IPS DF 6.9 (cell line): ENCODE measurements around the gene DIP2C.
"Not testable (repeated sequence)": the region's sequence is repeated elsewhere in the genome, so short reads cannot be mapped to it uniquely, and the experiment has no call there.

ENCODE experiments used
- DNase-seq: peaks from one replicate; pipeline ENCODE4 v3.0.0-alpha.2; 2013; ENCODE audit warnings: low read depth, low spot score
- H3K27ac ChIP-seq: one replicate; pipeline ENCODE4 v1.5.1; 2013; ENCODE audit warnings: low read length, control low read depth
- H3K27me3 ChIP-seq: 2 replicates; pipeline ENCODE4 v1.6.1; 2013; ENCODE audit warnings: mild to moderate bottlenecking, low read length; ENCODE audit not compliant: control insufficient read depth, insufficient read depth
- H3K36me3 ChIP-seq: 2 replicates; pipeline ENCODE4 v1.6.1; 2013; ENCODE audit warnings: low read length; ENCODE audit not compliant: control insufficient read depth, insufficient read depth
- H3K4me1 ChIP-seq: 2 replicates; pipeline ENCODE4 v1.6.1; 2013; ENCODE audit warnings: low read length; ENCODE audit not compliant: control insufficient read depth, insufficient read depth
- H3K4me3 ChIP-seq: 2 replicates; pipeline ENCODE4 v1.5.1; 2013; ENCODE audit warnings: mild to moderate bottlenecking, low read length
- H3K9me3 ChIP-seq: 2 replicates; pipeline ENCODE4 v1.6.1; 2013; ENCODE audit warnings: low read length, inconsistent platforms; ENCODE audit not compliant: control insufficient read depth, insufficient read depth
- WGBS: extraction: QIAGEN DNeasy Blood & Tissue Kit; methylation state at CpG from one replicate; pipeline ENCODE4 v1.1.7; 2013; ENCODE audit warnings: mixed read lengths, missing lambda C conversion rate; ENCODE audit not compliant: insufficient read length, insufficient coverage; 5-methylcytosine and 5-hydroxymethylcytosine counted together

Gene DIP2C

GRCh38 chr10:357201-357950 lies 332.1 kb downstream of the DIP2C start:
- WGBS: no CpG with 5 or more reads among the region's 40 CpGs
- H3K27ac ChIP-seq: no peak overlapping the region
- no peak for DNase-seq
- no peaks in the 10 kb centered on the region; the same call in 1 of the 2 replicates for H3K4me1 ChIP-seq
- no peaks in the 10 kb centered on the region for H3K27me3 ChIP-seq
- H3K4me3 ChIP-seq: no peak overlapping the region
- H3K36me3 ChIP-seq: no peaks in the 10 kb centered on the region
- no peaks in the 10 kb centered on the region for H3K9me3 ChIP-seq

DNA sequence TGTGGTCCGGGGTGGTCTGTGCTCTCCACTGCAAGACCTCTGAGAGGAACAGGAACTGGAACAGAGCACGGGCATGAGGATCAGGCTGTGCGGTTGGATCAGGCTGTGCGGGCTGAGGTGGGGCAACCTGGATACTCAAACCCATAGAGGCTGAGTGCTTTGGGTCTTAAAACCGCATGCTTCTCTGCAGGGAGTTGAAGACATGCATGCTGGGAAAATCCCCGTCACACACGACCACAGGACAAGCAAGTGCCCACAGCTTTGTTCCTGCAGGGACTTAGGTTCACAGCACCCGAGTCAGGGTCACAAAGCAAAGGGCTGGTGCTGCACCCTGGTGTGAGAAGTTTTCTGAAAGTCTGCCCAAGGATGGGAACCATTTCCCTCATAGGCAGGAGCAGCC lies 333.0 kb downstream of the DIP2C start:
- Histone ChIP-seq H3K36me3 (no peaks in the 10 kb centered on the region), H3K4me1 (no peaks in the 10 kb centered on the region; the same call in 1 of the 2 replicates), H3K4me3 (no peak overlapping the region), H3K27me3 (no peaks in the 10 kb centered on the region), H3K27ac (no peak overlapping the region), H3K9me3 (no peaks in the 10 kb centered on the region)
- no CpG with 5 or more reads among the region's 8 CpGs for WGBS
- no peak for DNase-seq

DNA sequence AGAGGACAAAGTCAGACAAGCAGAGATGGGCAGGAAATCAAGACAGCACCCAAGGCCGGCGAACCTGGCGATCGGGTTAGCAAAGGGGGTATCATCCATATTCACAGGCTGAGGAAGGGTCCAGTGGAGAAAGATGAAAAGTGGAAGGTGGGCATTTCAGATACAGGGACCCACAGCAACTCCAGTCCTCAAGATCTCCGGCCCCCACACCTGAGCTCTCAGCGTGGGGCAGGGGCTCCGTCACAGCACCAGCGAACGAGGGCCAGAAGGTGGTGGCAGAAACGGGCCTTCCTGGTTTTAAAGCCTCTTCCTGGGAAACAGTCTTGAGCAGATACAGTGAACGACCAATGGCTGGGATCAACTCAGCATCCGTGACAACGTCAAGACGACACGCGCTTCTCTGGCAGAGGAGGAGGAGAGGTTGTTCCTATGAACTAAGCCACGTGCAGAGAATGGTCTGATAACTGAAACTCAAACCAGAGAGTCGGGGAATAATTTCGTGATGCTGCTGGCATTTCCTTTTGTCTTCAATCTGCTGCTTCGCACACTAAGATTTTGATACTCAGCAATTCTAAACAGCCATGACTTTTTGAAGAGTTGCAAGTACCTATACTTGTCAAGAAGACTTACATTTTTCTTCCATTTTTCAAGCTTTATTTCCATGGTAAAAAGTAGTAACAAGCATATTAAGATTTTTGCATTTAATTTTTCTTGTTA lies 334.4 kb downstream of the DIP2C start:
- WGBS: no CpG with 5 or more reads among the region's 20 CpGs
- no peaks in the 10 kb centered on the region; the same call in 1 of the 2 replicates for H3K36me3 ChIP-seq
- H3K4me1 ChIP-seq: no peaks in the 10 kb centered on the region; the same call in 1 of the 2 replicates
- no peak overlapping the region for H3K4me3 ChIP-seq
- H3K9me3 ChIP-seq: no peaks in the 10 kb centered on the region
- no peak overlapping the region for H3K27ac ChIP-seq
- no peak for DNase-seq
- H3K27me3 ChIP-seq: no peaks in the 10 kb centered on the region

- DNase-seq: no peak
- Histone ChIP-seq H3K27me3 (no peaks in the 10 kb centered on the region), H3K4me1 (no peaks in the 10 kb centered on the region), H3K36me3 (peaks cover 3% of the 10 kb centered on the region; the same call in 1 of the 2 replicates), H3K4me3 (no peak overlapping the region), H3K27ac (no peak overlapping the region), H3K9me3 (no peaks in the 10 kb centered on the region)
- WGBS: no CpG with 5 or more reads among the region's 21 CpGs
These were observed 336.8 kb downstream of the DIP2C start for GRCh38 chr10:352476-353235.

GRCh38 chr10:351770-352334 lies 337.6 kb downstream of the DIP2C start:
- Histone ChIP-seq H3K36me3 (peaks cover 3% of the 10 kb centered on the region; the same call in 1 of the 2 replicates), H3K27ac (no peak overlapping the region), H3K4me1 (no peaks in the 10 kb centered on the region), H3K9me3 (no peaks in the 10 kb centered on the region), H3K4me3 (no peak overlapping the region), H3K27me3 (no peaks in the 10 kb centered on the region)
- WGBS: no CpG with 5 or more reads among the region's 13 CpGs
- no peak for DNase-seq

GRCh38 chr10:350981-351501 lies 338.4 kb downstream of the DIP2C start:
- H3K27me3 ChIP-seq: no peaks in the 10 kb centered on the region
- no peak for DNase-seq
- WGBS: no CpG with 5 or more reads among the region's 35 CpGs
- no peak overlapping the region for H3K27ac ChIP-seq
- no peak overlapping the region for H3K4me3 ChIP-seq
- H3K36me3 ChIP-seq: peaks cover 3% of the 10 kb centered on the region; the same call in 1 of the 2 replicates
- H3K4me1 ChIP-seq: no peaks in the 10 kb centered on the region
- no peaks in the 10 kb centered on the region for H3K9me3 ChIP-seq

GRCh38 chr10:349081-349480 lies 340.4 kb downstream of the DIP2C start:
- Histone ChIP-seq H3K36me3 (peaks cover 3% of the 10 kb centered on the region; the same call in 1 of the 2 replicates), H3K27me3 (no peaks in the 10 kb centered on the region), H3K4me1 (no peaks in the 10 kb centered on the region), H3K4me3 (no peak overlapping the region), H3K27ac (no peak overlapping the region), H3K9me3 (no peaks in the 10 kb centered on the region)
- WGBS: no CpG with 5 or more reads among the region's 24 CpGs
- no peak for DNase-seq

DNA sequence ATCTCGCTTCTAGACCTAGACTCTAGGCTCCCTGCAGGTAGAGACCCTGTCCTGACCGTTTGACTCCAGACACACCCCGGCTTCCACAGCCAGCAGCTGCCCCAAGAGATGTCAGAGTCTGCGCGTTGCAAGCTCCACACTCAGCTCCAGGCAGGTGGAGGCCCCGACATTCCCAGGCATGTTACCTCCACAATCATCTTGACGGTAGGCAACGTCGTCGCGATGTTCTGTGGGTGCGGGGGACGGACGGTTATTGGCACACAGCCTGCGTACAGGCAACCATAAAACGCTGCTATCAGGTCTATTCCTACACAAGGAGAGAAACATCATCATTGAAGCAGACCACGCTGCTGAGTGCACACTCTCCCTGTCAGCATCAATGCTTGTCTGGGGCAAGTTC lies 341.0 kb downstream of the DIP2C start:
- Histone ChIP-seq H3K27me3 (no peaks in the 10 kb centered on the region), H3K4me1 (no peaks in the 10 kb centered on the region), H3K36me3 (peaks cover 3% of the 10 kb centered on the region; the same call in 1 of the 2 replicates), H3K4me3 (no peak overlapping the region), H3K9me3 (no peaks in the 10 kb centered on the region), H3K27ac (no peak overlapping the region)
- no CpG with 5 or more reads among the region's 17 CpGs for WGBS
- DNase-seq: no peak

GRCh38 chr10:347774-348173 lies 341.7 kb downstream of the DIP2C start:
- not testable (repeated sequence) for DNase-seq, H3K36me3 ChIP-seq, H3K4me3 ChIP-seq, H3K9me3 ChIP-seq, H3K4me1 ChIP-seq, H3K27ac ChIP-seq, H3K27me3 ChIP-seq
- no CpG with 5 or more reads among the region's 34 CpGs for WGBS

- H3K4me1 ChIP-seq, DNase-seq, H3K4me3 ChIP-seq, H3K27me3 ChIP-seq, H3K9me3 ChIP-seq, H3K27ac ChIP-seq, H3K36me3 ChIP-seq: not testable (repeated sequence)
- WGBS: no CpG with 5 or more reads among the region's 33 CpGs
These were observed 342.3 kb downstream of the DIP2C start for GRCh38 chr10:347190-347589.
